ENCODE data around the gene EIF2D. TPM values are rescaled to one million over a fixed set of nuclear protein-coding genes. Genes with fewer than 3 reads are reported as not detected.

The EIF2D gene
- total and polyA plus RNA-seq, 9 of the 15 experiments (the other 6 are each of a cell fraction or from before 2014, with no cell fraction given): 81.1 to 138 (median 93.9) TPM

GRCh38 chr1:206591696-206592095 lies 20.6 kb downstream of the EIF2D start:
- Histone ChIP-seq H3K9me3 (replicated peaks; ENCODE audit: control insufficient read depth, insufficient read depth, low read depth, low read length) (no peaks in the 10 kb centered on the region), H3K9me1 (ENCODE audit: control insufficient read depth, insufficient read depth, low read length) (no peaks in the 10 kb centered on the region), H3K4me2 (ENCODE audit: insufficient read depth, low read length) (no peak overlapping the region), H4K20me1 (replicated peaks; ENCODE audit: control insufficient read depth, insufficient read depth, low read length) (no peaks in the 10 kb centered on the region), H2AFZ (ENCODE audit: low read depth, low read length) (no peak overlapping the region), H3K4me3 (no peak overlapping the region), H3K36me3 (ENCODE audit: control insufficient read depth, insufficient read depth, low read length) (peaks cover 95% of the 10 kb centered on the region), H3K9ac (ENCODE audit: insufficient read depth in 1 of 2, low read depth in 2 of 2, low read length in 2 of 2) (no peak overlapping the region), H3K27me3 (ENCODE audit: control insufficient read depth in 2 of 2, insufficient read depth in 2 of 2, low read length in 2 of 2) (no peaks in the 10 kb centered on the region), H3K27ac (ENCODE audit: extremely low read depth, low read depth, low read length) (no peak overlapping the region), H3K79me2 (ENCODE audit: control insufficient read depth, insufficient read depth, low read length) (no peaks in the 10 kb centered on the region), H3K4me1 (replicated peaks in 1 of 2; ENCODE audit: control insufficient read depth in 2 of 2, insufficient read depth in 2 of 2, low read length in 2 of 2) (peaks cover 0 to 14% of the 10 kb centered on the region in 2 experiments; a peak in 2 of 5 replicates)
- intact Hi-C loops (cut with micrococcal nuclease): no loop called here
- ATAC-seq: no peak
- POLR2A ChIA-PET: interaction anchor here (1.1 kb wide), 1 partner anchor 19 kb away, joined by 4 read pairs; no protein-coding TSS in a partner anchor
- in situ Hi-C loops (cut with MboI): loop anchor here (25.0 kb wide), 1 partner anchor 429 kb away; no protein-coding TSS in a partner anchor
- no peak for FAIRE-seq
- CTCF ChIA-PET (ENCODE audit: low intra/inter-chr PET ratio): no interaction called here
- WGBS (ENCODE audit: insufficient coverage, low coverage, missing lambda C conversion rate): 90% methylated on average over 9 of the region's 9 CpGs
- no TSS peak for BruUV-seq (replicated peaks)
- no peak for DNase-seq (ENCODE audit: extremely low read depth in 1 of 4, low spot score in 3 of 4)
- no peak for TF ChIP-seq TARDBP (IDR thresholded peaks at IDR 0.05)
- TF ChIP-seq CGGBP1 (CRISPR knock-in tag; IDR thresholded peaks at IDR 0.05): no peak
- TF ChIP-seq TAL1 (IDR thresholded peaks at IDR 0.05): no peak
- TF ChIP-seq E2F1 (CRISPR knock-in tag; IDR thresholded peaks at IDR 0.05): no peak
- TF ChIP-seq HMBOX1 (IDR thresholded peaks at IDR 0.05): no peak
- no peak for TF ChIP-seq ZNF311 (CRISPR knock-in tag; IDR thresholded peaks at IDR 0.05)
- no peak for TF ChIP-seq HDAC2 (IDR thresholded peaks at IDR 0.05)
- TF ChIP-seq ATF4 (CRISPR knock-in tag; IDR thresholded peaks at IDR 0.05): no peak
- TF ChIP-seq L3MBTL2 (IDR thresholded peaks at IDR 0.05): no peak
- TF ChIP-seq NFE2 (IDR thresholded peaks at IDR 0.05; ENCODE audit: low read depth): no peak
- TF ChIP-seq ZBTB26 (CRISPR knock-in tag; IDR thresholded peaks at IDR 0.05): no peak
- TF ChIP-seq TCF15 (CRISPR knock-in tag; IDR thresholded peaks at IDR 0.05): no peak
- no peak for TF ChIP-seq SMC3 (conservative IDR thresholded peaks at IDR 0.05; ENCODE audit: insufficient read depth, low read depth, low read length)
- TF ChIP-seq ZBTB12 (CRISPR knock-in tag; IDR thresholded peaks at IDR 0.05): no peak
- TF ChIP-seq C11orf30 (IDR thresholded peaks at IDR 0.05; ENCODE audit: low read depth): no peak
- TF ChIP-seq HMG20A (CRISPR knock-in tag; conservative IDR thresholded peaks at IDR 0.05): no peak
